Ovary (tissue), 9 donors: Measurements from ENCODE around the gene WDR90. TPM values are rescaled to one million over a fixed set of nuclear protein-coding genes. Genes with fewer than 3 reads are reported as not detected.

Experiments used
- DNase-seq, 5 donors: peaks; one replicate each; pipeline ENCODE4 v3.0.0-alpha.2; 2019 to 2020
- H3K27ac ChIP-seq, 2 donors: fragments of 200-600 bp; one replicate each; pipeline versions ENCODE4 v1.5.1 to v1.8.0; 2019 to 2022
- H3K27me3 ChIP-seq: fragments of 200-600 bp; one replicate; pipeline ENCODE4 v1.8.0; 2022
- H3K36me3 ChIP-seq: fragments of 200-600 bp; sonication (generic); one replicate; pipeline ENCODE4 v1.5.1; 2019
- H3K4me1 ChIP-seq: one replicate; pipeline ENCODE4 v1.8.1; 2013; ENCODE audit warnings: mild to moderate bottlenecking, moderate library complexity; ENCODE audit not compliant: insufficient read depth
- H3K4me3 ChIP-seq: fragments of 200-600 bp; sonication (generic); one replicate; pipeline ENCODE4 v1.5.1; 2017
- H3K9me3 ChIP-seq, 2 donors: fragments of 200-600 bp in 1 of 2; sonication (generic) in 1 of 2; one replicate each; pipeline versions ENCODE4 v1.5.1 to v1.8.1; 2013 to 2019; ENCODE audit warnings: mild to moderate bottlenecking in 1 of 2, moderate library complexity in 1 of 2
- EP300 ChIP-seq: sonication (generic); formaldehyde crosslinking; IDR thresholded peaks from one replicate; pipeline ENCODE4 v1.6.1; 2017; ENCODE audit warnings: antibody characterized with exemption
- POLR2A ChIP-seq: fragments of 450-650 bp; IDR thresholded peaks from one replicate; pipeline ENCODE4 v1.6.1; 2017; ENCODE audit warnings: antibody characterized with exemption, mild to moderate bottlenecking, moderate library complexity
- WGBS, 3 donors: extraction: QIAGEN DNeasy Blood & Tissue Kit in 1 of 3; methylation state at CpG; one replicate each; pipeline versions ENCODE4 v1.1.5 to v1.1.7; 2013 to 2017; 5-methylcytosine and 5-hydroxymethylcytosine counted together
- intact Hi-C, 4 donors: fragments of 100-400 bp; cut with DNase I; formaldehyde crosslinking; loops; one replicate each; pipeline versions ENCODE4 v1.11.0 to v1.15.1; 2022 to 2023
- polyA plus RNA-seq, 2 donors: library from polyadenylated mRNA; stranded (reverse); fragments of 200-250 nt in 1 of 2; fragments of 350-450 nt in 1 of 2; fragmentation: Illumina TruSeq in 1 of 2; extraction: RNeasy Lipid Tissue Mini Kit (QIAGEN cat#74804) in 1 of 2; gene quantifications; one replicate each; pipeline ENCODE4 v1.2.3, GENCODE V29; 2013 to 2014
- total RNA-seq, 7 donors: library from RNA; depleted of rRNA in 2 of 7; stranded (reverse); fragments of >200 nt in 2 of 7; fragmentation: NEBNext Ultra II Directional in 3 of 7; extraction: Animal tissue kit (Norgen Biotek cat#: 25700) in 3 of 7; gene quantifications; one replicate each; pipeline versions ENCODE4 v1.1.0 to v1.2.4, GENCODE V29; 2016 to 2023
- TF ChIP-seq, protein P1 (sequence below), 3 donors: fragments of 450-650 bp in 2 of 3; fragments of 200-600 bp in 1 of 3; IDR thresholded peaks; one replicate each; pipeline versions ENCODE4 v1.5.1 to v1.8.0; 2016 to 2022; ENCODE audit warnings: antibody characterized with exemption in 3 of 3, mild to moderate bottlenecking in 1 of 3
- donor health status: DM: no; HTN: no; CAD: no; lungs with moderate emphysema.
- donor health status: DM: no; HTN: no; CAD: no.
- donor health status: Bipolar disorder and iron deficiency.
- donor health status: DM: yes; HTN: yes; CAD: no.
- donor health status: DM: no; HTN: no; CAD: no.
- donor health status: DM: yes; HTN: yes; CAD: no.

Gene WDR90
- total and polyA plus RNA-seq, 9 donors = 1.4 to 58.2 (median 37.1) TPM

DNA sequence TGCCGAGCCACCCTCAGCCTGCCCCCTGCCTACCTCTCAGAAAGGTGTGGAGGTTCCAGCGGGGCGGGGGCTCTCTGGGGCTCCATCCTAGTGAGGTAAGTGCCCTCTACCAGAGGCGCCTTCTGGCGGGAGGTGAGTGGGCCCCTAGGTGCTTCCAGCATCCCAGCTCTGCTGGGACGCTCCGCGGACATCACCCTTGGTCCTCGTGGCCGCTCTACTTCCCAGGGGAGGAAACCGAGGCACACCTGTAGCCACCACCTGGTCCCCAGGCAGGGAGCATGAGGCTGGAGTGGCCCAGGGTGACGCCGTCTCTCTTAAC lies 6.2 kb upstream of the WDR90 start:
- Histone ChIP-seq H3K9me3 (no peaks in the 10 kb centered on the region), H3K36me3 (no peaks in the 10 kb centered on the region), H3K4me3 (peak overlapping the region; percentile 73), H3K27ac (peak overlapping the region; percentile 41 to 82), H3K4me1 (peaks cover 17% of the 10 kb centered on the region), H3K27me3 (no peaks in the 10 kb centered on the region)
- 81 to 92% (median 87%) methylated on average over 13 of the region's 13 CpGs for WGBS, 3 donors
- TF ChIP-seq EP300 = no peak
- TF ChIP-seq, protein P1, sequence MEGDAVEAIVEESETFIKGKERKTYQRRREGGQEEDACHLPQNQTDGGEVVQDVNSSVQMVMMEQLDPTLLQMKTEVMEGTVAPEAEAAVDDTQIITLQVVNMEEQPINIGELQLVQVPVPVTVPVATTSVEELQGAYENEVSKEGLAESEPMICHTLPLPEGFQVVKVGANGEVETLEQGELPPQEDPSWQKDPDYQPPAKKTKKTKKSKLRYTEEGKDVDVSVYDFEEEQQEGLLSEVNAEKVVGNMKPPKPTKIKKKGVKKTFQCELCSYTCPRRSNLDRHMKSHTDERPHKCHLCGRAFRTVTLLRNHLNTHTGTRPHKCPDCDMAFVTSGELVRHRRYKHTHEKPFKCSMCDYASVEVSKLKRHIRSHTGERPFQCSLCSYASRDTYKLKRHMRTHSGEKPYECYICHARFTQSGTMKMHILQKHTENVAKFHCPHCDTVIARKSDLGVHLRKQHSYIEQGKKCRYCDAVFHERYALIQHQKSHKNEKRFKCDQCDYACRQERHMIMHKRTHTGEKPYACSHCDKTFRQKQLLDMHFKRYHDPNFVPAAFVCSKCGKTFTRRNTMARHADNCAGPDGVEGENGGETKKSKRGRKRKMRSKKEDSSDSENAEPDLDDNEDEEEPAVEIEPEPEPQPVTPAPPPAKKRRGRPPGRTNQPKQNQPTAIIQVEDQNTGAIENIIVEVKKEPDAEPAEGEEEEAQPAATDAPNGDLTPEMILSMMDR (IDR thresholded peaks at IDR 0.05) = no peak
- TF ChIP-seq POLR2A = no peak
- intact Hi-C loops = loop anchor here in 1 of 4 donors (5.0 kb wide), 1 partner anchor 61 kb away; no protein-coding TSS in a partner anchor
- DNase-seq = no peak

- WGBS, 3 donors = 89 to 91% (median 89%) methylated on average over 12 of the region's 12 CpGs
- intact Hi-C loops = loop anchor here in 1 of 4 donors (5.0 kb wide), 1 partner anchor 62 kb away; no protein-coding TSS in a partner anchor
- no peaks in the 10 kb centered on the region for H3K27me3 ChIP-seq
- H3K9me3 ChIP-seq = no peaks in the 10 kb centered on the region
- no peak overlapping the region for H3K4me3 ChIP-seq
- no peak for DNase-seq
- TF ChIP-seq EP300 (no peak), POLR2A (no peak)
- TF ChIP-seq, protein P1 (IDR thresholded peaks at IDR 0.05) = no peak
- no peaks in the 10 kb centered on the region for H3K36me3 ChIP-seq
- no peak overlapping the region for H3K27ac ChIP-seq
- peaks cover 19% of the 10 kb centered on the region for H3K4me1 ChIP-seq
Observed at GRCh38 chr16:644556-644955, 4.6 kb upstream of the WDR90 start.

DNA sequence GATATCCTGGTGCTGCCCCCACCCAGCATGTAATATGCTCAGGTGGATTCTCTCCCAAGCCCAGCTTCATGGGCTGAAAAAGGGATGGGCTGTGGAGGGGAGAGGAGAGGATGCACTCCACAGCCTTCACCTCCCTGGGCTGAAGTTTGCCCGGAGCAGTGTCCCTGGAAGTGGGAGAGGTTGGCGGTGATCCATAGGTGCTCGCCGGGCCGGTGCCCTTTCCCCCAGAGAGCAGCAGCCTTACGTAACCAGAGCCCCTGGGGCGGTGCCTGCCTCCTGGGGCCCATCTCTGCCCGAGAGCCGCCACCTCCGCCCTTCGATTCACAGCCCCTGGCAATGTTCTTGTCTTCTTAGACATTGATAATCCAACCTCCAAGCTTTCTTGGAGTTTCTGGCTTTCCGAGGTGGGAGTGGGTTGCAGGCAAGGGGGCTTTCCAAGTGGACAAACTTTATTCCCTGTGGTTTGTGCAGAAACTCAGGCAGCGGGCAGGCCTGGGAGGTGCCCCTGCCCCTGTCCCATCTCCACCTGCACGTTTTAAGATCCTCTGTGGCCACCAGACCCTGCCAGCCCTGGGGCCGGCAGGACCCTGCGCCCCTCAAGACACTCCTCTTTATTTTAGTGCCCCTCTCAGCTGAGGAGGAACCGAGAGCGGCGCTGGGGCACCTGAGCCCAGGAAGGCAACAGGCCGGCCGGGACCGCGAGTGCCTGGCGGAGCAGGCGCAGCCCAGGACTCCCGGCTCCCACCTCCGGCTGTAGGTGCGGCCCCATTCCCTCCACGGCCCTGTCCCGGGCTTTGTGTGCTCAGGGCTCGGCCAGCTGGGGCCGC lies 3.1 kb upstream of the WDR90 start:
- DNase-seq = peak in 1 of 5 donors; percentile 73
- no peaks in the 10 kb centered on the region for H3K9me3 ChIP-seq
- no peak for TF ChIP-seq POLR2A
- H3K4me1 ChIP-seq = peaks cover 22% of the 10 kb centered on the region
- intact Hi-C loops = no loop called here
- 61 to 67% (median 67%) methylated on average over 29 to 32 of the region's 32 CpGs for WGBS, 3 donors
- no peaks in the 10 kb centered on the region for H3K27me3 ChIP-seq
- no peak overlapping the region for H3K4me3 ChIP-seq
- peak overlapping the region in 1 of 2 donors; percentile 48 for H3K27ac ChIP-seq
- no peaks in the 10 kb centered on the region for H3K36me3 ChIP-seq

DNA sequence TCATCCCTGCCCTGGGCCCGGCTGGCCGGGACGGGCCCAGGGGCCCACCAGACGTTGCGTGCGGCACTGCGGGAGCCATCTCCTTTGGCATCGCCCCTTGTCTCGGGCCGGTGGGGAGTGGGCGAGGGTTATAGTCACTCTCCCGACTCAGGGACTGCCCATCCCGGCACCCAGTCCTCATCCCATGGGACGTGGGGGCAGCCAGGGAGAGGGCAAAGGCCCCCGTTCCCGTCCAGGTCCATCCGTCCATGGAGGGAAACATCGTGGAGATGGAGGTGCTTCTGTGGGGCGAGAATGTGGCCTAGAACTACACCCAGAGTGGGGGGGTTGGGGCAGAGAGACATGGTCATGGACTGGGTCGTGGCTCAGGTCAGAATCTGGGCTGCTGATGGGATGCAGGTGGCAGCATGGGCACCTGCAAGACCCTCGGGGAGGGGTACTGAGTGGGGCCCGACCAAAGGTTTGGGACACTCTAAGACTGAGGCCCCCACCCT lies 2.4 kb upstream of the WDR90 start:
- TF ChIP-seq, protein P1 (IDR thresholded peaks at IDR 0.05) = no peak
- 66 to 76% (median 75%) methylated on average over 20 to 22 of the region's 22 CpGs for WGBS, 3 donors
- Histone ChIP-seq H3K27me3 (no peaks in the 10 kb centered on the region), H3K4me1 (peaks cover 22% of the 10 kb centered on the region), H3K27ac (peak overlapping the region in 1 of 2 donors; percentile 48), H3K9me3 (no peaks in the 10 kb centered on the region), H3K36me3 (no peaks in the 10 kb centered on the region), H3K4me3 (no peak overlapping the region)
- no peak for DNase-seq
- intact Hi-C loops = no loop called here
